Transverse colon (tissue), 4 donors: ENCODE results near the gene KNDC1. TPM values are rescaled to one million over a fixed set of nuclear protein-coding genes. Genes with fewer than 3 reads are reported as not detected.

Experiments
- DNase-seq: peaks from one replicate; pipeline ENCODE4 v3.0.0-alpha.2; 2019
- H3K27ac ChIP-seq, 4 donors: fragments of 200-600 bp; sonication (generic); 2 replicates each; pipeline ENCODE4 v1.5.1; 2016 to 2018; ENCODE audit warnings: inconsistent platforms in 4 of 4
- H3K27me3 ChIP-seq: fragments of 200-600 bp; sonication (generic); 2 replicates; pipeline ENCODE4 v1.5.1; 2017; ENCODE audit warnings: inconsistent platforms
- H3K36me3 ChIP-seq, 4 donors: fragments of 200-600 bp; sonication (generic); 2 replicates each; pipeline ENCODE4 v1.5.1; 2017 to 2019; ENCODE audit warnings: inconsistent platforms in 4 of 4
- H3K4me1 ChIP-seq, 4 donors: fragments of 200-600 bp; sonication (generic); 2 replicates each; pipeline ENCODE4 v1.5.1; 2017 to 2020; ENCODE audit warnings: inconsistent platforms in 4 of 4
- H3K4me3 ChIP-seq, 4 donors: fragments of 200-600 bp; sonication (generic); 1 replicate in 1 of 4; 2 replicates in 3 of 4; pipeline versions ENCODE4 v1.5.1 to v1.6.1; 2017 to 2019; ENCODE audit warnings: inconsistent platforms in 4 of 4
- H3K9me3 ChIP-seq, 2 donors: fragments of 200-600 bp; sonication (generic); 2 replicates each; pipeline ENCODE4 v1.5.1; 2017 to 2019; ENCODE audit warnings: inconsistent platforms in 2 of 2
- CTCF ChIP-seq, 5 experiments: fragments of 200-600 bp in 3 of 5; fragments of 450-650 bp in 2 of 5; sonication (generic) in 3 of 5; IDR thresholded peaks; 1 replicate in 2 of 5; 2 replicates in 3 of 5; pipeline ENCODE4 v1.5.1; 2016 to 2017; ENCODE audit warnings: antibody characterized with exemption in 5 of 5, inconsistent platforms in 3 of 5, mild to moderate bottlenecking in 2 of 5, moderate library complexity in 1 of 5
- EP300 ChIP-seq: sonication (generic); formaldehyde crosslinking; IDR thresholded peaks from one replicate; pipeline ENCODE4 v1.6.1; 2017; ENCODE audit warnings: antibody characterized with exemption, low read depth
- POLR2A ChIP-seq: fragments of 450-650 bp; IDR thresholded peaks from one replicate; pipeline ENCODE4 v1.6.1; 2016; ENCODE audit warnings: antibody characterized with exemption, mild to moderate bottlenecking, moderate library complexity
- POLR2AphosphoS5 ChIP-seq, 3 donors: sonication (generic); formaldehyde crosslinking; IDR thresholded peaks; one replicate each; pipeline ENCODE4 v1.6.1; 2016; ENCODE audit warnings: antibody characterized with exemption in 3 of 3
- WGBS, 2 donors: methylation state at CpG; one replicate each; pipeline ENCODE4 v1.1.5; 2018; ENCODE audit warnings: low coverage in 1 of 2; 5-methylcytosine and 5-hydroxymethylcytosine counted together
- in situ Hi-C, 4 donors: fragments of 200-750 bp; cut with MboI; loops; one replicate each; pipeline versions ENCODE4 v1.15.0 to v1.15.1; 2017; ENCODE audit warnings: low sequenced_read_pairs in 3 of 4, low pct_ligation_motif_present in 1 of 4, low pct_unique_long_range_greater_than_20kb in 1 of 4
- intact Hi-C: fragments of 100-400 bp; cut with DNase I; formaldehyde crosslinking; loops from one replicate; pipeline ENCODE4 v1.15.1; 2023; ENCODE audit warnings: low total_unique reads
- total RNA-seq, 4 donors: library from RNA; depleted of rRNA; stranded (reverse); fragments of >200 nt; gene quantifications; one replicate each; pipeline ENCODE4 v1.1.0, GENCODE V29; 2016

The KNDC1 gene
- total RNA-seq, 4 donors from 2014 or later: 0.14 to 1.2 TPM; not detected in 2

GRCh38 chr10:133139551-133140065 is 20.4 kb upstream of the KNDC1 start:
- DNase-seq: no peak
- H3K36me3 ChIP-seq: no peaks in the 10 kb centered on the region
- H3K9me3 ChIP-seq: no peaks in the 10 kb centered on the region
- H3K4me1 ChIP-seq: peaks cover 0 to 5% (median 2%) of the 10 kb centered on the region in 4 donors
- no peak overlapping the region for H3K4me3 ChIP-seq
- peaks cover 40% of the 10 kb centered on the region for H3K27me3 ChIP-seq
- WGBS, 2 donors: 23% methylated on average over 16 of the region's 17 CpGs; no CpG with 5 or more reads in 1 of the 2 donors
- in situ Hi-C loops: loop anchor here in 1 of 4 donors (10.0 kb wide), 1 partner anchor 185 kb away; no protein-coding TSS in a partner anchor
- no peak overlapping the region for H3K27ac ChIP-seq
- TF ChIP-seq POLR2AphosphoS5 (IDR thresholded peaks at IDR 0.05) (no peak), POLR2A (no peak), CTCF (IDR thresholded peaks at IDR 0.05) (no peak), EP300 (no peak)
- intact Hi-C loops: no loop called here

GRCh38 chr10:133140417-133141143 is 19.4 kb upstream of the KNDC1 start:
- WGBS, 2 donors: 83% methylated on average over 21 of the region's 26 CpGs; no CpG with 5 or more reads in 1 of the 2 donors
- Histone ChIP-seq H3K27me3 (peaks cover 50% of the 10 kb centered on the region), H3K4me1 (peaks cover 0 to 5% (median 2%) of the 10 kb centered on the region in 4 donors), H3K4me3 (no peak overlapping the region), H3K27ac (no peak overlapping the region), H3K36me3 (no peaks in the 10 kb centered on the region), H3K9me3 (no peaks in the 10 kb centered on the region)
- intact Hi-C loops: no loop called here
- TF ChIP-seq POLR2A (no peak), CTCF (IDR thresholded peaks at IDR 0.05) (no peak), POLR2AphosphoS5 (IDR thresholded peaks at IDR 0.05) (no peak), EP300 (no peak)
- no peak for DNase-seq
- in situ Hi-C loops: loop anchor here in 1 of 4 donors (10.0 kb wide), 1 partner anchor 184 kb away; no protein-coding TSS in a partner anchor

- TF ChIP-seq CTCF (IDR thresholded peaks at IDR 0.05): no peak
- no peak for TF ChIP-seq EP300
- TF ChIP-seq POLR2AphosphoS5 (IDR thresholded peaks at IDR 0.05): no peak
- no peak for TF ChIP-seq POLR2A
- WGBS, 2 donors: 69% methylated on average over 24 of the region's 28 CpGs; no CpG with 5 or more reads in 1 of the 2 donors
- peaks cover 57% of the 10 kb centered on the region for H3K27me3 ChIP-seq
- no peaks in the 10 kb centered on the region for H3K36me3 ChIP-seq
- no peak overlapping the region for H3K4me3 ChIP-seq
- no peak for DNase-seq
- no peak overlapping the region for H3K27ac ChIP-seq
- in situ Hi-C loops (loop anchor here in 1 of 4 donors (10.0 kb wide), 1 partner anchor 183 kb away; no protein-coding TSS in a partner anchor), intact Hi-C loops (no loop called here)
- peaks cover 0 to 5% (median 2%) of the 10 kb centered on the region in 4 donors for H3K4me1 ChIP-seq
- no peaks in the 10 kb centered on the region for H3K9me3 ChIP-seq
Observed at GRCh38 chr10:133141144-133141957, 18.7 kb upstream of the KNDC1 start.

GRCh38 chr10:133141958-133142340 is 18.1 kb upstream of the KNDC1 start:
- no peak for TF ChIP-seq POLR2AphosphoS5 (IDR thresholded peaks at IDR 0.05)
- TF ChIP-seq CTCF (IDR thresholded peaks at IDR 0.05): no peak
- no peak for TF ChIP-seq POLR2A
- TF ChIP-seq EP300: no peak
- Histone ChIP-seq H3K4me1 (peaks cover 0 to 5% (median 2%) of the 10 kb centered on the region in 4 donors), H3K27ac (no peak overlapping the region), H3K27me3 (peaks cover 62% of the 10 kb centered on the region), H3K4me3 (no peak overlapping the region), H3K36me3 (no peaks in the 10 kb centered on the region), H3K9me3 (no peaks in the 10 kb centered on the region)
- in situ Hi-C loops (loop anchor here in 1 of 4 donors (10.0 kb wide), 1 partner anchor 183 kb away; no protein-coding TSS in a partner anchor), intact Hi-C loops (no loop called here)
- no peak for DNase-seq
- 75 to 87% methylated on average over 4 to 24 of the region's 27 CpGs for WGBS, 2 donors
